DOHH2 (cell line): ENCODE results near the gene ARL6IP1.

Experiments
- H3F3A ChIP-seq: fragments of 200-600 bp; sonication (generic), shearing (Covaris generic); 2 replicates; pipeline ENCODE4 v1.6.0; 2016; ENCODE audit warnings: antibody characterized with exemption, mild to moderate bottlenecking; ENCODE audit not compliant: control insufficient read depth, insufficient read depth
- H3K27ac ChIP-seq: fragments of 200-600 bp; sonication (generic); 2 replicates; pipeline ENCODE4 v1.5.1; 2014; ENCODE audit warnings: low read depth, mild to moderate bottlenecking, low read length, moderate library complexity
- H3K27me3 ChIP-seq: fragments of 200-600 bp; sonication (generic); 2 replicates; pipeline ENCODE4 v1.6.1; 2014; ENCODE audit warnings: mild to moderate bottlenecking, low read length, mixed read lengths; ENCODE audit not compliant: control insufficient read depth
- H3K36me3 ChIP-seq: fragments of 200-600 bp; sonication (generic); 2 replicates; pipeline ENCODE4 v1.6.1; 2014; ENCODE audit warnings: mild to moderate bottlenecking, low read length, moderate library complexity, mixed read lengths; ENCODE audit not compliant: control insufficient read depth
- H3K4me1 ChIP-seq: fragments of 200-600 bp; sonication (generic); 2 replicates; pipeline ENCODE4 v1.6.1; 2014; ENCODE audit warnings: mild to moderate bottlenecking, low read length, mixed read lengths; ENCODE audit not compliant: control insufficient read depth
- H3K4me2 ChIP-seq: fragments of 200-600 bp; sonication (generic); 2 replicates; pipeline ENCODE4 v1.6.0; 2014; ENCODE audit warnings: mild to moderate bottlenecking, low read length, moderate library complexity
- H3K4me3 ChIP-seq: fragments of 200-600 bp; sonication (generic); 2 replicates; pipeline ENCODE4 v1.5.1; 2014; ENCODE audit warnings: mild to moderate bottlenecking, low read length, mixed read lengths
- H3K79me2 ChIP-seq: fragments of 200-600 bp; sonication (generic); 2 replicates; pipeline ENCODE4 v1.6.1; 2014; ENCODE audit warnings: mild to moderate bottlenecking, low read length, mixed read lengths; ENCODE audit not compliant: control insufficient read depth
- H3K9me2 ChIP-seq: fragments of 200-600 bp; sonication (generic); replicated peaks from 2 replicates; pipeline ENCODE4 v1.6.1; 2014; ENCODE audit warnings: mild to moderate bottlenecking, low read length, mixed read lengths; ENCODE audit not compliant: control insufficient read depth
- H3K9me3 ChIP-seq: fragments of 200-600 bp; sonication (generic); 2 replicates; pipeline ENCODE4 v1.6.1; 2014; ENCODE audit warnings: antibody characterized with exemption, low read length, mixed read lengths; ENCODE audit not compliant: control insufficient read depth, insufficient read depth
- H4K20me1 ChIP-seq: fragments of 200-600 bp; sonication (generic); 2 replicates; pipeline ENCODE4 v1.6.0; 2014; ENCODE audit warnings: low read depth, mild to moderate bottlenecking, antibody characterized with exemption, low read length, moderate library complexity; ENCODE audit not compliant: control insufficient read depth, insufficient read depth
- EZH2phosphoT487 ChIP-seq: fragments of 200-600 bp; sonication (generic); IDR thresholded peaks from 2 replicates; pipeline ENCODE4 v1.6.1; 2017; ENCODE audit warnings: borderline replicate concordance, mild to moderate bottlenecking, antibody characterized with exemption, low read length, moderate library complexity, mixed read lengths
- TF ChIP-seq, protein P1 (sequence below): fragments of 200-600 bp; sonication (generic); IDR thresholded peaks from one replicate; pipeline ENCODE4 v1.5.1; 2014; ENCODE audit warnings: antibody characterized with exemption, mild to moderate bottlenecking, low read depth, low read length; ENCODE audit not compliant: poor library complexity, severe bottlenecking

The ARL6IP1 gene

DNA sequence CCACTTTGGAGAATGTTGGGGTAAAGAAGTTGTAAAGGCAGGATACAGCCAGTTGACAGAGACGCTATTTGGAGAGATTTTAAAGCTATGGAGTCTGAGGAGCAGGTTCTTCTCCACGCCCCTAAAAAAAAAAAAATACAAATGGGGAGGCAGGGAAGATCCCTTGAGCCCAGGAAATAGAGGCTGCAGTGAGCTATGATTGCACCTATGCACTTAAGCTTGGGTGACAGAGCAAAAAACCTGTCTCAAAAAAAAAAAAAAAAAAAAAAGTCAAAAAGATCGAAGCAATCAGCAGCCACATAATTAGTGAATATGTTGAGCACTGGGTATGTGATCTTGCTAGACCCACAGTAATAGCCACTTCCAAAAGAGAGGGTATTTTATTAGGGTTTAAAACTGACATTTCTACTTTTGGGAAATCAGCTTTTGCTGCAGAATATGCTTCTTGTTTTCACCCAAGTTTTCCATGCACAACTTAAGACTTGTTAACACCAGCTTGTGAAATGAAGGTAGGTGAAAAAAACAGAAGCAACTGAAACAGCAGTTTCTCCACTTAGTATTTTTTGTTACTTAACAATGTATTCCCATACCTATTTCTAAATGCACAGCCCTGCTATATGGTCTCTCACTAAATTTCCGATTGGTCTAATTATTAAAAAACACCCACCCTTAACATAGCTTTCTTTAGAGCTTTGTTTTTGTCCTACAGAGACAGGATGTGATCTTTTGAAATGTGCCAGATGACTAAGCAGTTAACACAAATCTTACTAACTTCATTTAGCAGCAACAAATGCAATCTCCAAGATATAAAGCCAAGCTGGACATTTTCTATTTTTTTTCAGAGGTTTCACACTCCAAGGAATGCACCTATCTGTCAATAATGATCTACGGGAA, 2.5 kb upstream of the ARL6IP1 start:
- peaks cover 44% of the 10 kb centered on the region for H3K79me2 ChIP-seq
- H3K27me3 ChIP-seq: no peaks in the 10 kb centered on the region
- peaks cover 50% of the 10 kb centered on the region for H3F3A ChIP-seq
- H3K9me2 ChIP-seq: no peaks in the 10 kb centered on the region
- H3K4me1 ChIP-seq: peaks cover 59% of the 10 kb centered on the region
- H3K36me3 ChIP-seq: peaks cover 69% of the 10 kb centered on the region
- peak overlapping the region; percentile 40 for H3K27ac ChIP-seq
- peak overlapping the region; percentile 40 for H3K4me2 ChIP-seq
- no peak overlapping the region for H3K4me3 ChIP-seq
- H4K20me1 ChIP-seq: peaks cover 17% of the 10 kb centered on the region
- H3K9me3 ChIP-seq: no peaks in the 10 kb centered on the region
- no peak for TF ChIP-seq EZH2phosphoT487
- TF ChIP-seq, protein P1, sequence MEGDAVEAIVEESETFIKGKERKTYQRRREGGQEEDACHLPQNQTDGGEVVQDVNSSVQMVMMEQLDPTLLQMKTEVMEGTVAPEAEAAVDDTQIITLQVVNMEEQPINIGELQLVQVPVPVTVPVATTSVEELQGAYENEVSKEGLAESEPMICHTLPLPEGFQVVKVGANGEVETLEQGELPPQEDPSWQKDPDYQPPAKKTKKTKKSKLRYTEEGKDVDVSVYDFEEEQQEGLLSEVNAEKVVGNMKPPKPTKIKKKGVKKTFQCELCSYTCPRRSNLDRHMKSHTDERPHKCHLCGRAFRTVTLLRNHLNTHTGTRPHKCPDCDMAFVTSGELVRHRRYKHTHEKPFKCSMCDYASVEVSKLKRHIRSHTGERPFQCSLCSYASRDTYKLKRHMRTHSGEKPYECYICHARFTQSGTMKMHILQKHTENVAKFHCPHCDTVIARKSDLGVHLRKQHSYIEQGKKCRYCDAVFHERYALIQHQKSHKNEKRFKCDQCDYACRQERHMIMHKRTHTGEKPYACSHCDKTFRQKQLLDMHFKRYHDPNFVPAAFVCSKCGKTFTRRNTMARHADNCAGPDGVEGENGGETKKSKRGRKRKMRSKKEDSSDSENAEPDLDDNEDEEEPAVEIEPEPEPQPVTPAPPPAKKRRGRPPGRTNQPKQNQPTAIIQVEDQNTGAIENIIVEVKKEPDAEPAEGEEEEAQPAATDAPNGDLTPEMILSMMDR: no peak

DNA sequence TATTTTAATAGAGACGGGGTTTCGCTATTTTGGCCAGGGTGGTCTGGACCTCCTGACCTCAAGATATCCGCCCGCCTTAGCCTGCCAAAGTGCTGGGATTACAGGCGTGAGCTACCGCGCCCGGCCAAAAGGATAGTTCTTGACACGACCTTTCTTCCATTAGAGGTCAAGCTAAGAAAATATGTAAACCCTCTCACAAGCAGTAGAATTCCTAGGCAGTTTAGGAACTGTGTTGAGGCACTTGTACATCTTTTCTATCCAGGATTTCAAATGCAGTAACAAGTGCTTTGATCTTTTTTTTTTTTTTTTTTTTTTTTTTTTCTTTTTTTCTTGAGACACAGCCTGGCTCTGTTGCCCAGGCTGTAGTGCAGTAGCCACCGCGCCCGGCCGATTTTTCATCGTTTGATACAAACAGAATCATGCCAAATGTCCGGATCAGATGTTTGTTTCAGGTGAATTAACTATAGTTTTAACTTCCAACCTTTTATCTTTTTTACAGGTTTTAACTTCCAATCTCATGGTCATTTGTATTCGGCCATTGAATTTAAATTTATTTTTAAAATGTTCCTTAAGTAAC, 1.5 kb upstream of the ARL6IP1 start:
- Histone ChIP-seq H3K4me1 (peaks cover 60% of the 10 kb centered on the region), H3K36me3 (peaks cover 69% of the 10 kb centered on the region), H4K20me1 (peaks cover 18% of the 10 kb centered on the region), H3K9me2 (no peaks in the 10 kb centered on the region), H3K4me3 (no peak overlapping the region), H3K27ac (no peak overlapping the region), H3K9me3 (no peaks in the 10 kb centered on the region), H3K4me2 (peak overlapping the region; percentile 86; the same call in 1 of the 2 replicates), H3K79me2 (peaks cover 54% of the 10 kb centered on the region), H3F3A (peaks cover 43% of the 10 kb centered on the region), H3K27me3 (no peaks in the 10 kb centered on the region)
- TF ChIP-seq EZH2phosphoT487: no peak
- TF ChIP-seq, protein P1: no peak

DNA sequence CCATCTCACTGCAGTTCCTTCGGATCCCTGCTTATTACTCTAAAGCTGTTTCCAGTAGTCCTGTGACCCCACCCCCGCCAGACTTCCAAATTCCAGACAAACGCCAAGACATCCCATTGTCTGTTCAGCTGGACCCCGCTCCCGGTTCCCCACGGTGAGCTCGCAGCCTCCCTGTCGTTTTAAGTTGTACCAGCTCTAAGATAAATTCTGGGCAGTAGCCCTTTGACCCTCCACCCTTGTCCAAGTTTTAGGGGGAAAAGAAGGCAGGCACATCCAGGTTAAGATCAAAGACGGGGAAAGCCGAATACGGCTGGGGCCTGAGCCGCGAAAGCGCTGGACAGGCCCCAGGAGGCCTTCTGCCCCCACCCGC, 589 bp downstream of the ARL6IP1 start:
- TF ChIP-seq EZH2phosphoT487: no peak
- Histone ChIP-seq H3K36me3 (peaks cover 72% of the 10 kb centered on the region), H3K4me1 (peaks cover 49% of the 10 kb centered on the region), H3K79me2 (peaks cover 69% of the 10 kb centered on the region), H3K4me3 (peak overlapping the region; percentile 94), H3F3A (peaks cover 48% of the 10 kb centered on the region), H3K27me3 (no peaks in the 10 kb centered on the region), H4K20me1 (peaks cover 22% of the 10 kb centered on the region), H3K9me2 (no peaks in the 10 kb centered on the region), H3K4me2 (peak overlapping the region; percentile 81), H3K9me3 (no peaks in the 10 kb centered on the region), H3K27ac (peak overlapping the region; percentile 78)

DNA sequence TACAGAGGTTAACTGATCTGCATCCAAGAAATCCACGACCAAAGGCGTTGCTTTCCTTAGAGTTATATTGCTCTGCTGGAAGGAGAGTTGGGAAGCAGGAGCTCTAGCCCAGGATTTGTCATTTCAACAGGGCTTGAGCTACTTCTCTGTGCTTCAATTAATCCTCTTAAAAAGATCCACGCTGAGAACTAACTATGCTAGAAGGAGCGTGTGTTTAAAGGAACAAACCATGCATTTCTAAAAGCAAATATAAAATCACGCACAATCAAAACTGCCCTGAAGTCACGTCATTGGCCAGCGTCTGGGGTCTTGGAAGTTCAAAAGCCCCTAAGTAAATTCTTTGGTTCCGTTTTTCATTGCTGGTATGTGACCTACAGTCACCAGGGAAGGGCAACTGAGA, 1.1 kb downstream of the ARL6IP1 start:
- Histone ChIP-seq H4K20me1 (peaks cover 22% of the 10 kb centered on the region), H3K9me3 (no peaks in the 10 kb centered on the region), H3K27ac (peak overlapping the region; percentile 78), H3K27me3 (no peaks in the 10 kb centered on the region), H3K4me3 (peak overlapping the region; percentile 94), H3K4me2 (peak overlapping the region; percentile 81), H3K36me3 (peaks cover 72% of the 10 kb centered on the region), H3F3A (peaks cover 48% of the 10 kb centered on the region), H3K9me2 (no peaks in the 10 kb centered on the region), H3K4me1 (peaks cover 44% of the 10 kb centered on the region), H3K79me2 (peaks cover 67% of the 10 kb centered on the region)
- TF ChIP-seq EZH2phosphoT487: no peak
- TF ChIP-seq, protein P1: no peak
